Measurements from ENCODE around the gene CCAR1. TPM values are rescaled to one million over a fixed set of nuclear protein-coding genes. Genes with fewer than 3 reads are reported as not detected.

The CCAR1 gene
- total and polyA plus RNA-seq, 2 of the 13 experiments (the other 11 are each of a cell fraction or from before 2014, with no cell fraction given), result 74.5 to 81.6 TPM

DNA sequence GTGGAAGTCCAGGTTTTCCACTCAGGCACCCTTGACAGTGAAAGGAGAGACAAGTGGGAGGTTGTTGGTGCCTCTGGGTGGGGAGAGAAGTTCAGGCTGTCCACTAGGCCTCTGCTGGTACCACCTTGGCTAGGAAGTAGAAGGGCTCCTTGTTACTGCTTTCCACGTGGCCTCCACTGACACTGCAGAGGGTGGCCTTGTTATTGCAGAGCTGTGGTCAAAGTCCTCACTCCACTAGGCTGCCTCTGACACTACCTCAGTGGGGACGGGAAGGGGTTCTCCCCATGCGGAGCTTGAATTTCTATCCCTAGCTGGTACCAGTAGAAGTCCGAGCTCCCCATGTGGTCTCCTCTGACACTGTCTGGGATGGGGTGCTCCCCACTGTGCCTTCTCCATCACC is 91.4 kb downstream of the CCAR1 start (continued):
- TF ChIP-seq SOX13 (IDR thresholded peaks at IDR 0.05) (no peak), SOX13 (CRISPR knock-in tag; conservative IDR thresholded peaks at IDR 0.05 in 1 of 2, IDR thresholded peaks at IDR 0.05 in 1 of 2) (peak in 1 of 2 experiments; percentile 31; a peak in 1 of 4 replicates), U2AF2 (IDR thresholded peaks at IDR 0.05; ENCODE audit: low read depth, low read length) (no peak), TRIM24 (CRISPR knock-in tag; IDR thresholded peaks at IDR 0.05) (no peak), REL (CRISPR knock-in tag; conservative IDR thresholded peaks at IDR 0.05) (no peak), PHF20 (CRISPR knock-in tag; IDR thresholded peaks at IDR 0.05) (no peak), ZNF468 (CRISPR knock-in tag; IDR thresholded peaks at IDR 0.05) (no peak), SOX6 (IDR thresholded peaks at IDR 0.05) (no peak), SOX6 (CRISPR knock-in tag; IDR thresholded peaks at IDR 0.05) (0 out of 2 replicates have a peak, but pooled peaks have one; percentile 23), SSRP1 (CRISPR knock-in tag; IDR thresholded peaks at IDR 0.05) (no peak), KDM5B (CRISPR knock-in tag; IDR thresholded peaks at IDR 0.05; ENCODE audit: borderline replicate concordance) (no peak), ZNF772 (CRISPR knock-in tag; IDR thresholded peaks at IDR 0.05) (0 out of 2 replicates have a peak, but pooled peaks have one; percentile 35), SP2 (CRISPR knock-in tag; IDR thresholded peaks at IDR 0.05) (no peak), KAT8 (CRISPR knock-in tag; IDR thresholded peaks at IDR 0.05) (peak; percentile 38; the same call in 1 of the 2 replicates), PAWR (CRISPR knock-in tag; IDR thresholded peaks at IDR 0.05; ENCODE audit: borderline replicate concordance) (no peak), BCL6 (CRISPR knock-in tag; IDR thresholded peaks at IDR 0.05) (no peak), WIZ (CRISPR knock-in tag; IDR thresholded peaks at IDR 0.05) (no peak), ZKSCAN1 (IDR thresholded peaks at IDR 0.05; ENCODE audit: low read length) (no peak), SIN3A (IDR thresholded peaks at IDR 0.05; ENCODE audit: borderline replicate concordance, low read depth, low read length) (no peak; the same call in 1 of the 2 replicates)
- TF ChIP-seq, protein P1, sequence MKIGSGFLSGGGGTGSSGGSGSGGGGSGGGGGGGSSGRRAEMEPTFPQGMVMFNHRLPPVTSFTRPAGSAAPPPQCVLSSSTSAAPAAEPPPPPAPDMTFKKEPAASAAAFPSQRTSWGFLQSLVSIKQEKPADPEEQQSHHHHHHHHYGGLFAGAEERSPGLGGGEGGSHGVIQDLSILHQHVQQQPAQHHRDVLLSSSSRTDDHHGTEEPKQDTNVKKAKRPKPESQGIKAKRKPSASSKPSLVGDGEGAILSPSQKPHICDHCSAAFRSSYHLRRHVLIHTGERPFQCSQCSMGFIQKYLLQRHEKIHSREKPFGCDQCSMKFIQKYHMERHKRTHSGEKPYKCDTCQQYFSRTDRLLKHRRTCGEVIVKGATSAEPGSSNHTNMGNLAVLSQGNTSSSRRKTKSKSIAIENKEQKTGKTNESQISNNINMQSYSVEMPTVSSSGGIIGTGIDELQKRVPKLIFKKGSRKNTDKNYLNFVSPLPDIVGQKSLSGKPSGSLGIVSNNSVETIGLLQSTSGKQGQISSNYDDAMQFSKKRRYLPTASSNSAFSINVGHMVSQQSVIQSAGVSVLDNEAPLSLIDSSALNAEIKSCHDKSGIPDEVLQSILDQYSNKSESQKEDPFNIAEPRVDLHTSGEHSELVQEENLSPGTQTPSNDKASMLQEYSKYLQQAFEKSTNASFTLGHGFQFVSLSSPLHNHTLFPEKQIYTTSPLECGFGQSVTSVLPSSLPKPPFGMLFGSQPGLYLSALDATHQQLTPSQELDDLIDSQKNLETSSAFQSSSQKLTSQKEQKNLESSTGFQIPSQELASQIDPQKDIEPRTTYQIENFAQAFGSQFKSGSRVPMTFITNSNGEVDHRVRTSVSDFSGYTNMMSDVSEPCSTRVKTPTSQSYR (CRISPR knock-in tag; IDR thresholded peaks at IDR 0.05; ENCODE audit: borderline replicate concordance), result no peak
- TF ChIP-seq, protein P2, sequence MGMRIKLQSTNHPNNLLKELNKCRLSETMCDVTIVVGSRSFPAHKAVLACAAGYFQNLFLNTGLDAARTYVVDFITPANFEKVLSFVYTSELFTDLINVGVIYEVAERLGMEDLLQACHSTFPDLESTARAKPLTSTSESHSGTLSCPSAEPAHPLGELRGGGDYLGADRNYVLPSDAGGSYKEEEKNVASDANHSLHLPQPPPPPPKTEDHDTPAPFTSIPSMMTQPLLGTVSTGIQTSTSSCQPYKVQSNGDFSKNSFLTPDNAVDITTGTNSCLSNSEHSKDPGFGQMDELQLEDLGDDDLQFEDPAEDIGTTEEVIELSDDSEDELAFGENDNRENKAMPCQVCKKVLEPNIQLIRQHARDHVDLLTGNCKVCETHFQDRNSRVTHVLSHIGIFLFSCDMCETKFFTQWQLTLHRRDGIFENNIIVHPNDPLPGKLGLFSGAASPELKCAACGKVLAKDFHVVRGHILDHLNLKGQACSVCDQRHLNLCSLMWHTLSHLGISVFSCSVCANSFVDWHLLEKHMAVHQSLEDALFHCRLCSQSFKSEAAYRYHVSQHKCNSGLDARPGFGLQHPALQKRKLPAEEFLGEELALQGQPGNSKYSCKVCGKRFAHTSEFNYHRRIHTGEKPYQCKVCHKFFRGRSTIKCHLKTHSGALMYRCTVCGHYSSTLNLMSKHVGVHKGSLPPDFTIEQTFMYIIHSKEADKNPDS (CRISPR knock-in tag; IDR thresholded peaks at IDR 0.05), result no peak
- TF ChIP-seq, protein P3, sequence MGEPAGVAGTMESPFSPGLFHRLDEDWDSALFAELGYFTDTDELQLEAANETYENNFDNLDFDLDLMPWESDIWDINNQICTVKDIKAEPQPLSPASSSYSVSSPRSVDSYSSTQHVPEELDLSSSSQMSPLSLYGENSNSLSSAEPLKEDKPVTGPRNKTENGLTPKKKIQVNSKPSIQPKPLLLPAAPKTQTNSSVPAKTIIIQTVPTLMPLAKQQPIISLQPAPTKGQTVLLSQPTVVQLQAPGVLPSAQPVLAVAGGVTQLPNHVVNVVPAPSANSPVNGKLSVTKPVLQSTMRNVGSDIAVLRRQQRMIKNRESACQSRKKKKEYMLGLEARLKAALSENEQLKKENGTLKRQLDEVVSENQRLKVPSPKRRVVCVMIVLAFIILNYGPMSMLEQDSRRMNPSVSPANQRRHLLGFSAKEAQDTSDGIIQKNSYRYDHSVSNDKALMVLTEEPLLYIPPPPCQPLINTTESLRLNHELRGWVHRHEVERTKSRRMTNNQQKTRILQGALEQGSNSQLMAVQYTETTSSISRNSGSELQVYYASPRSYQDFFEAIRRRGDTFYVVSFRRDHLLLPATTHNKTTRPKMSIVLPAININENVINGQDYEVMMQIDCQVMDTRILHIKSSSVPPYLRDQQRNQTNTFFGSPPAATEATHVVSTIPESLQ (CRISPR knock-in tag; conservative IDR thresholded peaks at IDR 0.05), result no peak
- TF ChIP-seq, protein P4, sequence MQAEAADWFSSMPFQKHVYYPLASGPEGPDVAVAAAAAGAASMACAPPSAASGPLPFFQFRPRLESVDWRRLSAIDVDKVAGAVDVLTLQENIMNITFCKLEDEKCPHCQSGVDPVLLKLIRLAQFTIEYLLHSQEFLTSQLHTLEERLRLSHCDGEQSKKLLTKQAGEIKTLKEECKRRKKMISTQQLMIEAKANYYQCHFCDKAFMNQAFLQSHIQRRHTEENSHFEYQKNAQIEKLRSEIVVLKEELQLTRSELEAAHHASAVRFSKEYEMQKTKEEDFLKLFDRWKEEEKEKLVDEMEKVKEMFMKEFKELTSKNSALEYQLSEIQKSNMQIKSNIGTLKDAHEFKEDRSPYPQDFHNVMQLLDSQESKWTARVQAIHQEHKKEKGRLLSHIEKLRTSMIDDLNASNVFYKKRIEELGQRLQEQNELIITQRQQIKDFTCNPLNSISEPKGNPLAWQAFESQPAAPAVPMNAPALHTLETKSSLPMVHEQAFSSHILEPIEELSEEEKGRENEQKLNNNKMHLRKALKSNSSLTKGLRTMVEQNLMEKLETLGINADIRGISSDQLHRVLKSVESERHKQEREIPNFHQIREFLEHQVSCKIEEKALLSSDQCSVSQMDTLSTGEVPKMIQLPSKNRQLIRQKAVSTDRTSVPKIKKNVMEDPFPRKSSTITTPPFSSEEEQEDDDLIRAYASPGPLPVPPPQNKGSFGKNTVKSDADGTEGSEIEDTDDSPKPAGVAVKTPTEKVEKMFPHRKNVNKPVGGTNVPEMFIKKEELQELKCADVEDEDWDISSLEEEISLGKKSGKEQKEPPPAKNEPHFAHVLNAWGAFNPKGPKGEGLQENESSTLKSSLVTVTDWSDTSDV (CRISPR knock-in tag; IDR thresholded peaks at IDR 0.05), result no peak

All from HepG2 (cell line).